K562 (cell line): ENCODE results near the gene TFAP2E. TPM values are rescaled to one million over a fixed set of nuclear protein-coding genes. Genes with fewer than 3 reads are reported as not detected.

Experiments
- ATAC-seq: fragments of 200-7000 bp; cut with Tn5 transposase; 3 replicates; pipeline ENCODE4 v1.9.1; 2020; ENCODE audit warnings: moderate library complexity
- BruUV-seq: library from RNA; stranded (reverse); fragments of 400-500 nt; replicated peaks from 2 replicates; lab custom pipeline; 2021; lab: Mats Ljungman, UMichigan
- CTCF ChIA-PET: fragments of 300-600 bp; formaldehyde crosslinking; extraction: SDS; loops from one replicate; lab custom pipeline; 2021; ENCODE audit warnings: low intra/inter-chr PET ratio; lab: Yijun Ruan, JAX
- POLR2A ChIA-PET: fragments of 300-600, 350-650 bp; sonication (Branson Sonifier 250); formaldehyde crosslinking; extraction: SDS; loops from one replicate; lab custom pipeline; 2021; ENCODE audit warnings: antibody characterized with exemption, inconsistent platforms; lab: Yijun Ruan, JAX
- DNase-seq, 4 experiments: peaks; one replicate each; pipeline versions ENCODE4 v3.0.0 to v3.0.0-alpha.2; 2011 to 2018; ENCODE audit warnings: low spot score in 3 of 4, mixed read lengths in 3 of 4; ENCODE audit errors: extremely low read depth in 1 of 4
- FAIRE-seq: peaks from 2 replicates; lab custom pipeline; 2011; peaks lifted over from hg19 to GRCh38; lab: Jason Lieb, UNC
- H2AFZ ChIP-seq: 2 replicates; pipeline ENCODE4 v1.6.0; 2011; ENCODE audit warnings: low read depth, low read length, control low read depth, inconsistent platforms
- H3K27ac ChIP-seq: fragments of 200-600 bp; 3 replicates; pipeline ENCODE4 v1.8.0; 2011; ENCODE audit warnings: low read depth, mild to moderate bottlenecking, control low read depth, inconsistent platforms, low read length, moderate library complexity, mixed read lengths; ENCODE audit errors: extremely low read depth
- H3K27me3 ChIP-seq, 2 experiments: fragments of 300-600 bp in 1 of 2; 2 replicates in 1 of 2; 3 replicates in 1 of 2; pipeline versions ENCODE4 v1.6.0 to v1.8.0; 2011; ENCODE audit warnings: inconsistent platforms in 2 of 2, low read length in 2 of 2, mild to moderate bottlenecking in 1 of 2, mixed read lengths in 1 of 2, moderate library complexity in 1 of 2; ENCODE audit not compliant: control insufficient read depth in 2 of 2, insufficient read depth in 2 of 2
- H3K36me3 ChIP-seq: fragments of 300-600 bp; 3 replicates; pipeline ENCODE4 v1.8.0; 2011; ENCODE audit warnings: mild to moderate bottlenecking, low read length, inconsistent platforms; ENCODE audit not compliant: control insufficient read depth, insufficient read depth
- H3K4me1 ChIP-seq, 2 experiments: fragments of 200-600 bp in 1 of 2; replicated peaks in 1 of 2; 2 replicates in 1 of 2; 3 replicates in 1 of 2; pipeline versions ENCODE4 v1.5.1 to v1.8.0; 2011; ENCODE audit warnings: inconsistent platforms in 2 of 2, low read length in 2 of 2, mild to moderate bottlenecking in 1 of 2, mixed read lengths in 1 of 2, moderate library complexity in 1 of 2; ENCODE audit not compliant: control insufficient read depth in 2 of 2, insufficient read depth in 2 of 2
- H3K4me2 ChIP-seq: 2 replicates; pipeline ENCODE4 v1.6.1; 2011; ENCODE audit warnings: low read length, control low read depth, inconsistent platforms, mixed read lengths; ENCODE audit not compliant: insufficient read depth
- H3K4me3 ChIP-seq: fragments of 200-600 bp; sonication (generic), shearing (Covaris generic); 2 replicates; pipeline ENCODE4 v1.5.1; 2016; ENCODE audit warnings: control low read depth, inconsistent platforms
- H3K79me2 ChIP-seq: fragments of 200-600 bp; 3 replicates; pipeline ENCODE4 v1.8.0; 2011; ENCODE audit warnings: low read length, inconsistent platforms; ENCODE audit not compliant: control insufficient read depth, insufficient read depth
- H3K9ac ChIP-seq, 2 experiments: 2 replicates each; pipeline versions ENCODE4 v1.6.0 to v1.6.1; 2011; ENCODE audit warnings: low read depth in 2 of 2, low read length in 2 of 2, control low read depth in 1 of 2, inconsistent platforms in 1 of 2, mild to moderate bottlenecking in 1 of 2, mixed read lengths in 1 of 2; ENCODE audit not compliant: insufficient read depth in 1 of 2
- H3K9me1 ChIP-seq: one replicate; pipeline ENCODE4 v1.6.0; 2011; ENCODE audit warnings: inconsistent platforms, mild to moderate bottlenecking, low read length, moderate library complexity; ENCODE audit not compliant: control insufficient read depth, insufficient read depth
- H3K9me3 ChIP-seq: replicated peaks from 2 replicates; pipeline ENCODE4 v1.5.1; 2011; ENCODE audit warnings: low read depth, low read length, inconsistent platforms; ENCODE audit not compliant: control insufficient read depth, insufficient read depth
- H4K20me1 ChIP-seq: replicated peaks from 2 replicates; pipeline ENCODE4 v1.6.1; 2011; ENCODE audit warnings: low read length, inconsistent platforms, mixed read lengths; ENCODE audit not compliant: control insufficient read depth, insufficient read depth
- BRCA1 ChIP-seq, 2 experiments: fragments of 450-650 bp in 1 of 2; sonication (generic) in 1 of 2; formaldehyde crosslinking in 1 of 2; IDR thresholded peaks; 2 replicates each; pipeline versions ENCODE4 v1.5.0 to v1.6.1; 2017 to 2020; ENCODE audit warnings: mild to moderate bottlenecking in 1 of 2, missing genetic modification reagents in 1 of 2
- ELF1 ChIP-seq: fragments of 200-800 bp; sonication (Bioruptor generic); IDR thresholded peaks from 2 replicates; pipeline ENCODE4 v1.6.1; 2016; ENCODE audit warnings: missing genetic modification characterization, missing compliant biosample characterization
- NFYB ChIP-seq: IDR thresholded peaks from 2 replicates; pipeline ENCODE4 v1.6.1; 2011; ENCODE audit warnings: mild to moderate bottlenecking, moderate library complexity; ENCODE audit not compliant: insufficient read length; ENCODE audit errors: extremely low read depth
- NR2F6 ChIP-seq: fragments of 450-650 bp; formaldehyde crosslinking; IDR thresholded peaks from 2 replicates; pipeline ENCODE4 v1.4.0; 2020; ENCODE audit warnings: mild to moderate bottlenecking
- POLR2A ChIP-seq: fragments of 450-650 bp; conservative IDR thresholded peaks from 2 replicates; pipeline ENCODE4 v1.6.1; 2016
- POLR2AphosphoS5 ChIP-seq: IDR thresholded peaks from 2 replicates; pipeline ENCODE4 v1.6.1; 2011; ENCODE audit warnings: mild to moderate bottlenecking, low read depth, low read length, moderate library complexity; ENCODE audit not compliant: control insufficient read depth, insufficient read depth
- PTTG1 ChIP-seq: fragments of 450-650 bp; IDR thresholded peaks from 2 replicates; pipeline ENCODE4 v1.6.1; 2016; ENCODE audit warnings: low read depth, mild to moderate bottlenecking, missing genetic modification characterization, missing compliant biosample characterization
- RFX1 ChIP-seq: fragments of 450-650 bp; IDR thresholded peaks from 2 replicates; pipeline ENCODE4 v1.6.1; 2016; ENCODE audit warnings: mild to moderate bottlenecking, moderate library complexity
- U2AF1 ChIP-seq: fragments of 200-400 bp; formaldehyde crosslinking; optimal IDR thresholded peaks from 2 replicates; pipeline ENCODE3; 2017; ENCODE audit warnings: mild to moderate bottlenecking, low read depth, low read length, moderate library complexity
- ZNF282 ChIP-seq: sonication (generic); formaldehyde crosslinking; IDR thresholded peaks from 2 replicates; pipeline ENCODE4 v1.8.1; 2023; ENCODE audit warnings: missing genetic modification reagents
- ZNF57 ChIP-seq: fragments of 450-650 bp; formaldehyde crosslinking; IDR thresholded peaks from 2 replicates; pipeline ENCODE4 v1.4.0; 2020; ENCODE audit warnings: mild to moderate bottlenecking, moderate library complexity
- ZNF699 ChIP-seq: fragments of 250-450 bp; sonication (Bioruptor Pico); IDR thresholded peaks from 2 replicates; pipeline ENCODE4 v1.8.0; 2021; ENCODE audit warnings: mild to moderate bottlenecking, moderate library complexity; ENCODE audit not compliant: insufficient replicate concordance
- WGBS: fragments of 100-300 bp; shearing (Covaris generic); methylation state at CpG from one replicate; pipeline ENCODE4 v1.1.6; 2016; ENCODE audit warnings: low coverage, mixed read lengths; ENCODE audit not compliant: insufficient coverage; ENCODE audit errors: missing lambda C conversion rate; 5-methylcytosine and 5-hydroxymethylcytosine counted together
- in situ Hi-C: fragments of 300-500 bp; cut with MboI; formaldehyde crosslinking; loops from 4 replicates; pipeline ENCODE4 v1.15.0; 2018; ENCODE audit warnings: inconsistent platforms, mixed read lengths
- intact Hi-C: fragments of 100-400 bp; cut with micrococcal nuclease; formaldehyde crosslinking; loops from 2 replicates; pipeline ENCODE4 v1.14.2; 2022
- polyA plus RNA-seq, 8 experiments: library from polyadenylated mRNA; depleted of rRNA in 4 of 8; stranded (reverse) in 5 of 8; unstranded in 3 of 8; fragments of >200 nt; fragmentation: Nextera tagmentation in 2 of 8; fragmentation: Illumina TruSeq in 1 of 8; extraction: Ambion mirVana in 2 of 8; extraction: Trizol in 1 of 8; gene quantifications; 2 replicates each; pipeline versions ENCODE4 v1.2.1 to v1.2.3, GENCODE V29; 2011 to 2014; ENCODE audit warnings: inconsistent platforms in 1 of 8, missing spikeins in 1 of 8
- total RNA-seq, 7 experiments: library from RNA; depleted of rRNA in 6 of 7; stranded (reverse); fragments of >200 nt in 6 of 7; fragmentation: Illumina TruSeq in 2 of 7; extraction: Trizol in 2 of 7; gene quantifications; 2 replicates each; pipeline versions ENCODE4 v1.2.1 to v1.2.3, GENCODE V29; 2011 to 2021; ENCODE audit warnings: low replicate concordance in 1 of 7
- TF ChIP-seq, protein P1 (sequence below), 2 experiments: fragments of 450-650 bp; IDR thresholded peaks; 2 replicates each; pipeline ENCODE4 v1.6.1; 2016
- TF ChIP-seq, protein P2 (sequence below): sonication (generic); formaldehyde crosslinking; IDR thresholded peaks from 2 replicates; pipeline ENCODE4 v1.8.1; 2023; ENCODE audit warnings: mild to moderate bottlenecking, missing genetic modification reagents

TFAP2E gene
- total and polyA plus RNA-seq, 9 of the 15 experiments (the other 6 are each of a cell fraction or from before 2014, with no cell fraction given): 0.03 to 0.11 (median 0.07) TPM; not detected in 4

DNA sequence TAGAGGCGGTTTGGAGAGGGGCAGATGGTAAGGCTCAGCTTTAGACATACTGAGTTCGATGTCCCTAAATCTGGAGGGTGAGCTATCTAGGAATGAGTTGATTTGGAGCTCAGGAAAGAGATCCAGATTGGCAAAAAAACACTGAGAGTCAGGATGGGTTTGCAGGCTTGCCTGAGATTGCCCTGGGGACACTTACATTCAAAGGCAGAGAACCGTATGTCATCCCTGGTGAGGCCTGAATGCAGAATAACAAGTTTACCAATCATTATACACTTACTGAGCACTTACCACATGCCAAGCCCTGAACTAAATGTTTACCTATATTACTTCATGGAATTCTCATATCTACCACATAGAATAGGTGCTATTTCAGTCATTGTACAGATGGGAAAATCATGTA is 27.5 kb downstream of the TFAP2E start:
- ChIA-PET CTCF (no interaction called here), POLR2A (interaction anchor here (0.7 to 1.2 kb wide), 6 partner anchors 9 to 160 kb away, joined by 3 to 7 read pairs (median 5); no protein-coding TSS in a partner anchor)
- H3K4me3 ChIP-seq: no peak overlapping the region
- no peaks in the 10 kb centered on the region for H3K9me1 ChIP-seq
- no peak for TF ChIP-seq ZNF282 (CRISPR knock-in tag)
- peak; percentile 52 for TF ChIP-seq POLR2A
- H4K20me1 ChIP-seq: peaks cover under 1% of the 10 kb centered on the region; the same call in 1 of the 2 replicates
- H2AFZ ChIP-seq: no peak overlapping the region
- H3K4me2 ChIP-seq: no peak overlapping the region
- peaks cover 81% of the 10 kb centered on the region for H3K36me3 ChIP-seq
- FAIRE-seq (no peak), ATAC-seq (no peak), DNase-seq (no peak)
- no peaks in the 10 kb centered on the region for H3K27me3 ChIP-seq
- in situ Hi-C loops (no loop called here), intact Hi-C loops (no loop called here)
- no peaks in the 10 kb centered on the region for H3K4me1 ChIP-seq
- H3K79me2 ChIP-seq: peaks cover 2% of the 10 kb centered on the region; the same call in 2 of the 3 replicates
- H3K9me3 ChIP-seq: no peaks in the 10 kb centered on the region
- H3K9ac ChIP-seq: no peak overlapping the region
- no peak overlapping the region for H3K27ac ChIP-seq
- 98% methylated on average over 3 of the region's 3 CpGs for WGBS
- BruUV-seq: TSS peak; percentile 7

DNA sequence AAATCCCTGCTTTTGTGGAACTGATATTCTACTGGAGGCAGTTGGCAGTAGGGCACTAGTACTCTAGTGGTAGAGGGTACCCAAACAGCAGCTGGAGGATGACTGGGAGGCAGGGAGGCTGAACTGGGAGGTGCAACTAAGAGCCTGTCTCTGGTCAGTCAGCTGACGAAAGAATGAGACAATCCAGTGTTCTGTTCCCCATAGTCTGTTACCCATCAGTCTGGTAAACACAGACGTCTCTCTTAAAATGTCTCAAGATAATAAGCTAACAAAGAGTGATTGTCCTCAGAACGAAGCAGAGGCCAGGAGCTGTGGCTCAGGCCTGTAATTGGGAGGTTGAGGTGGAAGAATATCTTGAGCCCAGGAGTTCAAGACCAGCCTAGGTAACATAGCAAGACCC is 30.4 kb downstream of the TFAP2E start:
- CTCF ChIA-PET: no interaction called here
- H4K20me1 ChIP-seq: peaks cover 6% of the 10 kb centered on the region; the same call in 1 of the 2 replicates
- H3K4me2 ChIP-seq: no peak overlapping the region
- FAIRE-seq: no peak
- H3K27me3 ChIP-seq: no peaks in the 10 kb centered on the region
- H3K9me3 ChIP-seq: no peaks in the 10 kb centered on the region
- no TSS peak for BruUV-seq
- no peaks in the 10 kb centered on the region for H3K9me1 ChIP-seq
- DNase-seq: no peak
- no peak for ATAC-seq
- no peak overlapping the region for H2AFZ ChIP-seq
- H3K4me3 ChIP-seq: no peak overlapping the region
- H3K36me3 ChIP-seq: peaks cover 91% of the 10 kb centered on the region
- H3K27ac ChIP-seq: no peak overlapping the region
- WGBS: 85% methylated on average over 3 of the region's 3 CpGs
- POLR2A ChIA-PET: interaction anchor here (0.6 to 2.5 kb wide), 7 partner anchors 10 to 153 kb away, joined by 3 to 17 read pairs (median 4); no protein-coding TSS in a partner anchor
- peaks cover 28% of the 10 kb centered on the region for H3K79me2 ChIP-seq
- intact Hi-C loops (no loop called here), in situ Hi-C loops (no loop called here)
- no peak overlapping the region for H3K9ac ChIP-seq
- no peaks in the 10 kb centered on the region for H3K4me1 ChIP-seq
- TF ChIP-seq ELF1 (tag) (no peak), BRCA1 (IDR thresholded peaks at IDR 0.05) (no peak), BRCA1 (CRISPR knock-in tag; IDR thresholded peaks at IDR 0.05) (no peak), PTTG1 (tag) (no peak), RFX1 (no peak), U2AF1 (no peak), NR2F6 (CRISPR knock-in tag) (no peak), ZNF57 (CRISPR knock-in tag) (no peak), POLR2AphosphoS5 (no peak), ZNF699 (CRISPR knock-in tag) (no peak), NFYB (no peak)
- TF ChIP-seq, protein P1, sequence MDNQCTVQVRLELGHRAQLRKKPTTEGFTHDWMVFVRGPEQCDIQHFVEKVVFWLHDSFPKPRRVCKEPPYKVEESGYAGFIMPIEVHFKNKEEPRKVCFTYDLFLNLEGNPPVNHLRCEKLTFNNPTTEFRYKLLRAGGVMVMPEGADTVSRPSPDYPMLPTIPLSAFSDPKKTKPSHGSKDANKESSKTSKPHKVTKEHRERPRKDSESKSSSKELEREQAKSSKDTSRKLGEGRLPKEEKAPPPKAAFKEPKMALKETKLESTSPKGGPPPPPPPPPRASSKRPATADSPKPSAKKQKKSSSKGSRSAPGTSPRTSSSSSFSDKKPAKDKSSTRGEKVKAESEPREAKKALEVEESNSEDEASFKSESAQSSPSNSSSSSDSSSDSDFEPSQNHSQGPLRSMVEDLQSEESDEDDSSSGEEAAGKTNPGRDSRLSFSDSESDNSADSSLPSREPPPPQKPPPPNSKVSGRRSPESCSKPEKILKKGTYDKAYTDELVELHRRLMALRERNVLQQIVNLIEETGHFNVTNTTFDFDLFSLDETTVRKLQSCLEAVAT (IDR thresholded peaks at IDR 0.05): no peak
- TF ChIP-seq, protein P2, sequence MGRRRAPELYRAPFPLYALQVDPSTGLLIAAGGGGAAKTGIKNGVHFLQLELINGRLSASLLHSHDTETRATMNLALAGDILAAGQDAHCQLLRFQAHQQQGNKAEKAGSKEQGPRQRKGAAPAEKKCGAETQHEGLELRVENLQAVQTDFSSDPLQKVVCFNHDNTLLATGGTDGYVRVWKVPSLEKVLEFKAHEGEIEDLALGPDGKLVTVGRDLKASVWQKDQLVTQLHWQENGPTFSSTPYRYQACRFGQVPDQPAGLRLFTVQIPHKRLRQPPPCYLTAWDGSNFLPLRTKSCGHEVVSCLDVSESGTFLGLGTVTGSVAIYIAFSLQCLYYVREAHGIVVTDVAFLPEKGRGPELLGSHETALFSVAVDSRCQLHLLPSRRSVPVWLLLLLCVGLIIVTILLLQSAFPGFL (CRISPR knock-in tag): no peak
